ENCODE data around the gene NRXN3. TPM values are rescaled to one million over a fixed set of nuclear protein-coding genes. Genes with fewer than 3 reads are reported as not detected.

The NRXN3 gene
- total and polyA plus RNA-seq, 4 donors = 0.07 to 1.2 (median 0.23) TPM

DNA sequence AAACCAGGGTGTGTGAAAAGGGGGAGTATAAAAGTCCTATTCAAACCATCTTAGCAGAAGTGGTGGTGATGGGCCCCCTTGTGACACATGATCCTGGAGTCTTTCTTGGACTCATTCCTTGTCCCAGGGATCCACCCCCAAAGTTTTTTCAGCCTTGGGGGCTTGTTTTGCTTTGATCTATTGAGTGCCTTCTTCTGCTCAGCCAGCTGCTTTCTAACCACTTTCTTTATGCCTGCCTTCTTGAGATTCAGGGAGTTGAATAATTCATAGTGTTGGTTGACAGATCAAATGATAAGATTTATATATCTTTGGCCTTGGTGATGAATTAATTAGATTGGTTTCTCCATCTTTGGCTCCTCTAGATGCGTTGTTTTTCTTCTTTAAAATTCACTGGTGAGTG, 1114.4 kb downstream of the NRXN3 start:
- WGBS = 89% methylated on average over 1 of the region's 1 CpG
- H3K27ac ChIP-seq (ENCODE audit: low read depth in 1 of 2, low read length in 2 of 2) = no peak overlapping the region
- H3K27me3 ChIP-seq (ENCODE audit: control insufficient read depth in 4 of 4, insufficient read depth in 4 of 4, low read length in 3 of 4) = peaks cover 0 to 13% (median 1%) of the 10 kb centered on the region in 4 donors
- H3K4me3 ChIP-seq (ENCODE audit: low read depth in 1 of 3, low read length in 3 of 3) = no peak overlapping the region
- no peaks in the 10 kb centered on the region for H3K36me3 ChIP-seq (ENCODE audit: control insufficient read depth in 4 of 4, insufficient read depth in 3 of 4, low read depth in 1 of 4, low read length in 3 of 4)
- peaks cover 0 to 5% (median 3%) of the 10 kb centered on the region in 4 donors for H3K4me1 ChIP-seq (ENCODE audit: control insufficient read depth in 4 of 4, insufficient read depth in 4 of 4, low read length in 3 of 4)
- no peak overlapping the region for H3K9ac ChIP-seq (ENCODE audit: low read depth in 1 of 2, low read length in 2 of 2)
- DNase-seq (ENCODE audit: low spot score) = no peak
- H3K9me3 ChIP-seq (ENCODE audit: control insufficient read depth in 4 of 4, low read length in 3 of 4) = no peaks in the 10 kb centered on the region
- TF ChIP-seq, protein P1, sequence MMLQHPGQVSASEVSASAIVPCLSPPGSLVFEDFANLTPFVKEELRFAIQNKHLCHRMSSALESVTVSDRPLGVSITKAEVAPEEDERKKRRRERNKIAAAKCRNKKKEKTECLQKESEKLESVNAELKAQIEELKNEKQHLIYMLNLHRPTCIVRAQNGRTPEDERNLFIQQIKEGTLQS (IDR thresholded peaks at IDR 0.05) = no peak
- TF ChIP-seq TAF1 (conservative IDR thresholded peaks at IDR 0.05) (no peak), NR2F2 (IDR thresholded peaks at IDR 0.05) (no peak), SP1 (IDR thresholded peaks at IDR 0.05) (no peak), YY1 (IDR thresholded peaks at IDR 0.05) (no peak), FOXA1 (IDR thresholded peaks at IDR 0.05) (no peak)
- TF ChIP-seq, protein P2, sequence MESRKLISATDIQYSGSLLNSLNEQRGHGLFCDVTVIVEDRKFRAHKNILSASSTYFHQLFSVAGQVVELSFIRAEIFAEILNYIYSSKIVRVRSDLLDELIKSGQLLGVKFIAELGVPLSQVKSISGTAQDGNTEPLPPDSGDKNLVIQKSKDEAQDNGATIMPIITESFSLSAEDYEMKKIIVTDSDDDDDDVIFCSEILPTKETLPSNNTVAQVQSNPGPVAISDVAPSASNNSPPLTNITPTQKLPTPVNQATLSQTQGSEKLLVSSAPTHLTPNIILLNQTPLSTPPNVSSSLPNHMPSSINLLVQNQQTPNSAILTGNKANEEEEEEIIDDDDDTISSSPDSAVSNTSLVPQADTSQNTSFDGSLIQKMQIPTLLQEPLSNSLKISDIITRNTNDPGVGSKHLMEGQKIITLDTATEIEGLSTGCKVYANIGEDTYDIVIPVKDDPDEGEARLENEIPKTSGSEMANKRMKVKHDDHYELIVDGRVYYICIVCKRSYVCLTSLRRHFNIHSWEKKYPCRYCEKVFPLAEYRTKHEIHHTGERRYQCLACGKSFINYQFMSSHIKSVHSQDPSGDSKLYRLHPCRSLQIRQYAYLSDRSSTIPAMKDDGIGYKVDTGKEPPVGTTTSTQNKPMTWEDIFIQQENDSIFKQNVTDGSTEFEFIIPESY (IDR thresholded peaks at IDR 0.05) = no peak

DNA sequence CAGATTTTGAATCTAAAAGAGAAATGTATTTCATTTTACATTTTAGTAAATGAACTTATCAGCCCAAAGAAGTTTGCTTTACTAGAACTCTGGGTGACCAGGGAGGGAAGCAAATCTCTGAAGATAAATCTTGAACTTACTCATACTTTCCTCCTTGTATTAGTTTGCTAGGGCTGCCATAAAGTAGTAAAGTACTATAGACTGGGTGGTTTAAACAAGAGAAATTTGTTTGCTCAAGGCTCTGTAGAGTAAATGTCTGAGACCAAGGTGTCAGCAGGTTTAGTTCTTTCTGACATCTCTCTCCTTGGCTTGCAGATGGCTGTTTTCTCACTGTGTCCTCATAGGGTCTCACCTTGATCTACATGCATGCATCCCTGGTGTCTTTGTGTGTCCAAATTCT, 1115.1 kb downstream of the NRXN3 start:
- Histone ChIP-seq H3K36me3 (ENCODE audit: control insufficient read depth in 4 of 4, insufficient read depth in 3 of 4, low read depth in 1 of 4, low read length in 3 of 4) (no peaks in the 10 kb centered on the region), H3K27me3 (ENCODE audit: control insufficient read depth in 4 of 4, insufficient read depth in 4 of 4, low read length in 3 of 4) (peaks cover 0 to 12% (median 1%) of the 10 kb centered on the region in 4 donors), H3K4me1 (ENCODE audit: control insufficient read depth in 4 of 4, insufficient read depth in 4 of 4, low read length in 3 of 4) (no peaks in the 10 kb centered on the region), H3K9ac (ENCODE audit: low read depth in 1 of 2, low read length in 2 of 2) (no peak overlapping the region), H3K4me3 (ENCODE audit: low read depth in 1 of 3, low read length in 3 of 3) (no peak overlapping the region), H3K9me3 (ENCODE audit: control insufficient read depth in 4 of 4, low read length in 3 of 4) (no peaks in the 10 kb centered on the region), H3K27ac (ENCODE audit: low read depth in 1 of 2, low read length in 2 of 2) (no peak overlapping the region)
- no peak for DNase-seq (ENCODE audit: low spot score)
- TF ChIP-seq RXRA (IDR thresholded peaks at IDR 0.05) = no peak
- TF ChIP-seq, protein P3, sequence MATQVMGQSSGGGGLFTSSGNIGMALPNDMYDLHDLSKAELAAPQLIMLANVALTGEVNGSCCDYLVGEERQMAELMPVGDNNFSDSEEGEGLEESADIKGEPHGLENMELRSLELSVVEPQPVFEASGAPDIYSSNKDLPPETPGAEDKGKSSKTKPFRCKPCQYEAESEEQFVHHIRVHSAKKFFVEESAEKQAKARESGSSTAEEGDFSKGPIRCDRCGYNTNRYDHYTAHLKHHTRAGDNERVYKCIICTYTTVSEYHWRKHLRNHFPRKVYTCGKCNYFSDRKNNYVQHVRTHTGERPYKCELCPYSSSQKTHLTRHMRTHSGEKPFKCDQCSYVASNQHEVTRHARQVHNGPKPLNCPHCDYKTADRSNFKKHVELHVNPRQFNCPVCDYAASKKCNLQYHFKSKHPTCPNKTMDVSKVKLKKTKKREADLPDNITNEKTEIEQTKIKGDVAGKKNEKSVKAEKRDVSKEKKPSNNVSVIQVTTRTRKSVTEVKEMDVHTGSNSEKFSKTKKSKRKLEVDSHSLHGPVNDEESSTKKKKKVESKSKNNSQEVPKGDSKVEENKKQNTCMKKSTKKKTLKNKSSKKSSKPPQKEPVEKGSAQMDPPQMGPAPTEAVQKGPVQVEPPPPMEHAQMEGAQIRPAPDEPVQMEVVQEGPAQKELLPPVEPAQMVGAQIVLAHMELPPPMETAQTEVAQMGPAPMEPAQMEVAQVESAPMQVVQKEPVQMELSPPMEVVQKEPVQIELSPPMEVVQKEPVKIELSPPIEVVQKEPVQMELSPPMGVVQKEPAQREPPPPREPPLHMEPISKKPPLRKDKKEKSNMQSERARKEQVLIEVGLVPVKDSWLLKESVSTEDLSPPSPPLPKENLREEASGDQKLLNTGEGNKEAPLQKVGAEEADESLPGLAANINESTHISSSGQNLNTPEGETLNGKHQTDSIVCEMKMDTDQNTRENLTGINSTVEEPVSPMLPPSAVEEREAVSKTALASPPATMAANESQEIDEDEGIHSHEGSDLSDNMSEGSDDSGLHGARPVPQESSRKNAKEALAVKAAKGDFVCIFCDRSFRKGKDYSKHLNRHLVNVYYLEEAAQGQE (IDR thresholded peaks at IDR 0.05) = no peak
- TF ChIP-seq YY1 (IDR thresholded peaks at IDR 0.05) = no peak
- TF ChIP-seq HNF4G (IDR thresholded peaks at IDR 0.05) = no peak
- no peak for TF ChIP-seq GABPA (IDR thresholded peaks at IDR 0.05 in 1 of 2, conservative IDR thresholded peaks at IDR 0.05 in 1 of 2)
- TF ChIP-seq HNF4A (conservative IDR thresholded peaks at IDR 0.05) = no peak
- TF ChIP-seq, protein P4, sequence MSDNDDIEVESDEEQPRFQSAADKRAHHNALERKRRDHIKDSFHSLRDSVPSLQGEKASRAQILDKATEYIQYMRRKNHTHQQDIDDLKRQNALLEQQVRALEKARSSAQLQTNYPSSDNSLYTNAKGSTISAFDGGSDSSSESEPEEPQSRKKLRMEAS (IDR thresholded peaks at IDR 0.05) = no peak
- TF ChIP-seq TAF1 (conservative IDR thresholded peaks at IDR 0.05) = no peak
- TF ChIP-seq, protein P2 (IDR thresholded peaks at IDR 0.05) = no peak
- TF ChIP-seq JUND (IDR thresholded peaks at IDR 0.05) = no peak
- TF ChIP-seq, protein P1 (IDR thresholded peaks at IDR 0.05) = no peak
- no peak for TF ChIP-seq FOXA1 (IDR thresholded peaks at IDR 0.05)
- no peak for TF ChIP-seq SP1 (IDR thresholded peaks at IDR 0.05)
- no peak for TF ChIP-seq EGR1 (IDR thresholded peaks at IDR 0.05; ENCODE audit: low read depth in 2 of 2)
- TF ChIP-seq RAD21 (IDR thresholded peaks at IDR 0.05) = no peak
